PFSK-1 (cell line): ENCODE results near the gene STK31.

Experiments
- FOXP2 ChIP-seq: optimal IDR thresholded peaks from 2 replicates; pipeline ENCODE3; 2011; ENCODE audit warnings: borderline replicate concordance, control low read depth, inconsistent platforms; ENCODE audit not compliant: insufficient read depth; ENCODE audit errors: extremely low read length, extremely low read depth
- POLR2AphosphoS5 ChIP-seq: IDR thresholded peaks from 2 replicates; pipeline ENCODE4 v1.6.1; 2012; ENCODE audit warnings: low read depth, mild to moderate bottlenecking, control low read depth, low read length, moderate library complexity
- REST ChIP-seq, 2 experiments: IDR thresholded peaks; 2 replicates each; pipeline versions ENCODE4 v1.6.1 to v1.8.0; 2011 to 2012; ENCODE audit warnings: low read depth in 2 of 2, low read length in 2 of 2, control low read depth in 1 of 2, inconsistent platforms in 1 of 2, mild to moderate bottlenecking in 1 of 2, moderate library complexity in 1 of 2; ENCODE audit not compliant: insufficient read depth in 1 of 2
- SIN3A ChIP-seq: IDR thresholded peaks from 2 replicates; pipeline ENCODE4 v1.6.1; 2012; ENCODE audit warnings: mild to moderate bottlenecking, low read length, moderate library complexity, borderline replicate concordance; ENCODE audit not compliant: insufficient read depth
- TAF1 ChIP-seq: IDR thresholded peaks from 2 replicates; pipeline ENCODE4 v1.6.1; 2012; ENCODE audit warnings: low read length, control low read depth, borderline replicate concordance; ENCODE audit not compliant: insufficient read depth

- TF ChIP-seq REST (IDR thresholded peaks at IDR 0.05; ENCODE audit: insufficient read depth in 1 of 2, low read depth in 2 of 2, low read length in 2 of 2) (no peak), POLR2AphosphoS5 (no peak), TAF1 (no peak), SIN3A (no peak), FOXP2 (no peak)
Observed at GRCh38 chr7:23802720-23803397, 92.8 kb downstream of the STK31 start.
